Body of pancreas (tissue), 4 donors: ENCODE measurements around the gene UGT1A1.

ENCODE experiments used
- POLR2A ChIP-seq, 3 donors: fragments of 450-650 bp; IDR thresholded peaks; one replicate each; pipeline ENCODE4 v1.6.1; 2016; ENCODE audit warnings: antibody characterized with exemption in 3 of 3, mild to moderate bottlenecking in 2 of 3
- TF ChIP-seq, protein P1 (sequence below), 7 experiments: fragments of 450-650 bp in 4 of 7; fragments of 200-600 bp in 3 of 7; sonication (generic) in 3 of 7; IDR thresholded peaks; one replicate each; pipeline ENCODE4 v1.5.1; 2016 to 2019; ENCODE audit warnings: antibody characterized with exemption in 7 of 7

DNA sequence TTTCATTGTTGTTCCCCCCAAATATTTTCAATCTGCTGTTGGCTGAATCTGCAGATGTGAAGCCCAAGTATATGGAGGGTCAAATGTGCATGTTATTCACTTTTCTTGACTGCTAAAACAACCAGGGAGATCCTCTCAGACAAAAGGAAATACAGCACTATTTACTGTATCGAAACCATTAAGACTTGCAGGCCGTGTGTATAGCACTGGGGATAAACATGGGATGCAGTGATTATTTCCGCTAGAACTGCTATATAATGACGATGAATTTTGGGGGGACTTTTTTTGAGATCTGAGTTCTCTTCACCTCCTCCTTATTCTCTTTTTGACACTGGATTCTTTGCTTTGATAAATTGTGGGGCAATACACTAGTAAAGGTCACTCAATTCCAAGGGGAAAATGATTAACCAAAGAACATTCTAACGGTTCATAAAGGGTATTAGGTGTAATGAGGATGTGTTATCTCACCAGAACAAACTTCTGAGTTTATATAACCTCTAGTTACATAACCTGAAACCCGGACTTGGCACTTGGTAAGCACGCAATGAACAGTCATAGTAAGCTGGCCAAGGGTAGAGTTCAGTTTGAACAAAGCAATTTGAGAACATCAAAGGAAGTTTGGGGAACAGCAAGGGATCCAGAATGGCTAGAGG lies 3.5 kb upstream of the UGT1A1 start:
- TF ChIP-seq, protein P1, sequence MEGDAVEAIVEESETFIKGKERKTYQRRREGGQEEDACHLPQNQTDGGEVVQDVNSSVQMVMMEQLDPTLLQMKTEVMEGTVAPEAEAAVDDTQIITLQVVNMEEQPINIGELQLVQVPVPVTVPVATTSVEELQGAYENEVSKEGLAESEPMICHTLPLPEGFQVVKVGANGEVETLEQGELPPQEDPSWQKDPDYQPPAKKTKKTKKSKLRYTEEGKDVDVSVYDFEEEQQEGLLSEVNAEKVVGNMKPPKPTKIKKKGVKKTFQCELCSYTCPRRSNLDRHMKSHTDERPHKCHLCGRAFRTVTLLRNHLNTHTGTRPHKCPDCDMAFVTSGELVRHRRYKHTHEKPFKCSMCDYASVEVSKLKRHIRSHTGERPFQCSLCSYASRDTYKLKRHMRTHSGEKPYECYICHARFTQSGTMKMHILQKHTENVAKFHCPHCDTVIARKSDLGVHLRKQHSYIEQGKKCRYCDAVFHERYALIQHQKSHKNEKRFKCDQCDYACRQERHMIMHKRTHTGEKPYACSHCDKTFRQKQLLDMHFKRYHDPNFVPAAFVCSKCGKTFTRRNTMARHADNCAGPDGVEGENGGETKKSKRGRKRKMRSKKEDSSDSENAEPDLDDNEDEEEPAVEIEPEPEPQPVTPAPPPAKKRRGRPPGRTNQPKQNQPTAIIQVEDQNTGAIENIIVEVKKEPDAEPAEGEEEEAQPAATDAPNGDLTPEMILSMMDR (IDR thresholded peaks at IDR 0.05), result no peak
- no peak for TF ChIP-seq POLR2A (IDR thresholded peaks at IDR 0.05)
